Measurements from ENCODE around the gene UQCR11.

DNA sequence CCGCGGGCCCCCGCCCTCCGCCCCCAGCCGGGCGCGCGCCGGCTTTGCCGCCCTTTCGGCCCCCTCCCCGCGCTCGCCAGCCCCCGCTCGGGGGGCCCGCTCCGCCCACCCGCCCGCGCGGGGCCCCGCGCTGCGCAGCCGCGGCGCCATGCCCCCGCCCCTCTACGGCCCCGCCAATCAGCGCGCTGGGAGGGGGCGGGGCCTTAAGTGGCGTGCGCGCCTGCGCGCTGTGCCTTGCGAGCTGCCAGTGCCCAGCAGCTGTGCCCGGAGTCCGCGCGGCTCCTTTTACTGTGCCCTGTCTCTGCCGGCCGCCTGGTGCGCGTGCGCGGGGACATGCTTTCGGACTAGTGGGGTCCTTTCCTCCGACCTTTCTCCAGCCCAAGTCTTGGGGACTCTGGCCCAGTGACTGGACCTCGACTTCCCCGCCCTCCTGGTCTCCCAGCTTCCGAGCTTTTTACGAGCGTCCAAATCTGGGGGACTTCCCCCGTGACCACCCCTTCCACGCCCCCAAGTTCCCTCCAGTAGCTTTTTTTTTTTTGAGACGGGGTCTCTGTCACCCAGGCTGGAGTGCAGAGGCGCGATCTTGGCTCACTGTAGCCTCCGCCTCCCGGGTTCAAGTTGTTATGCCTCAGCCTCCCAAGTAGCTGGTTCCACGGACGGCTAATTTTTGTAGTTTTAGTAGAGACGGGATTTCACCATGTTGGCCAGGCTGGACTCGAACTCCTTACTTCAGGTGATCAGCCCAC, 12.3 kb downstream of the UQCR11 start, which contains the start of gene MBD3:
- TF ChIP-seq CTCF (optimal IDR thresholded peaks at IDR 0.05 in 1 of 3, IDR thresholded peaks at IDR 0.05 in 1 of 3, conservative IDR thresholded peaks at IDR 0.05 in 1 of 3; ENCODE audit: extremely low read depth in 1 of 3, insufficient read depth in 2 of 3, low read length in 3 of 3) (no peak), EZH2 (IDR thresholded peaks at IDR 0.05; ENCODE audit: low read length) (no peak)
